K562 (cell line): ENCODE data around the gene AJAP1. TPM values are rescaled to one million over a fixed set of nuclear protein-coding genes. Genes with fewer than 3 reads are reported as not detected.

Experiments used
- ATAC-seq: fragments of 200-7000 bp; cut with Tn5 transposase; 3 replicates; pipeline ENCODE4 v1.9.1; 2020; ENCODE audit warnings: moderate library complexity
- BruUV-seq: library from RNA; stranded (reverse); fragments of 400-500 nt; replicated peaks from 2 replicates; lab custom pipeline; 2021; lab: Mats Ljungman, UMichigan
- CTCF ChIA-PET: fragments of 300-600 bp; formaldehyde crosslinking; extraction: SDS; loops from one replicate; lab custom pipeline; 2021; ENCODE audit warnings: low intra/inter-chr PET ratio; lab: Yijun Ruan, JAX
- POLR2A ChIA-PET: fragments of 300-600, 350-650 bp; sonication (Branson Sonifier 250); formaldehyde crosslinking; extraction: SDS; loops from one replicate; lab custom pipeline; 2021; ENCODE audit warnings: antibody characterized with exemption, inconsistent platforms; lab: Yijun Ruan, JAX
- DNase-seq, 4 experiments: peaks; one replicate each; pipeline versions ENCODE4 v3.0.0 to v3.0.0-alpha.2; 2011 to 2018; ENCODE audit warnings: low spot score in 3 of 4, mixed read lengths in 3 of 4; ENCODE audit errors: extremely low read depth in 1 of 4
- FAIRE-seq: peaks from 2 replicates; lab custom pipeline; 2011; peaks lifted over from hg19 to GRCh38; lab: Jason Lieb, UNC
- H2AFZ ChIP-seq: 2 replicates; pipeline ENCODE4 v1.6.0; 2011; ENCODE audit warnings: low read depth, low read length, control low read depth, inconsistent platforms
- H3K27ac ChIP-seq: fragments of 200-600 bp; 3 replicates; pipeline ENCODE4 v1.8.0; 2011; ENCODE audit warnings: low read depth, mild to moderate bottlenecking, control low read depth, inconsistent platforms, low read length, moderate library complexity, mixed read lengths; ENCODE audit errors: extremely low read depth
- H3K27me3 ChIP-seq, 2 experiments: fragments of 300-600 bp in 1 of 2; 2 replicates in 1 of 2; 3 replicates in 1 of 2; pipeline versions ENCODE4 v1.6.0 to v1.8.0; 2011; ENCODE audit warnings: inconsistent platforms in 2 of 2, low read length in 2 of 2, mild to moderate bottlenecking in 1 of 2, mixed read lengths in 1 of 2, moderate library complexity in 1 of 2; ENCODE audit not compliant: control insufficient read depth in 2 of 2, insufficient read depth in 2 of 2
- H3K36me3 ChIP-seq: fragments of 300-600 bp; 3 replicates; pipeline ENCODE4 v1.8.0; 2011; ENCODE audit warnings: mild to moderate bottlenecking, low read length, inconsistent platforms; ENCODE audit not compliant: control insufficient read depth, insufficient read depth
- H3K4me1 ChIP-seq, 2 experiments: fragments of 200-600 bp in 1 of 2; replicated peaks in 1 of 2; 2 replicates in 1 of 2; 3 replicates in 1 of 2; pipeline versions ENCODE4 v1.5.1 to v1.8.0; 2011; ENCODE audit warnings: inconsistent platforms in 2 of 2, low read length in 2 of 2, mild to moderate bottlenecking in 1 of 2, mixed read lengths in 1 of 2, moderate library complexity in 1 of 2; ENCODE audit not compliant: control insufficient read depth in 2 of 2, insufficient read depth in 2 of 2
- H3K4me2 ChIP-seq: 2 replicates; pipeline ENCODE4 v1.6.1; 2011; ENCODE audit warnings: low read length, control low read depth, inconsistent platforms, mixed read lengths; ENCODE audit not compliant: insufficient read depth
- H3K4me3 ChIP-seq: fragments of 200-600 bp; sonication (generic), shearing (Covaris generic); 2 replicates; pipeline ENCODE4 v1.5.1; 2016; ENCODE audit warnings: control low read depth, inconsistent platforms
- H3K79me2 ChIP-seq: fragments of 200-600 bp; 3 replicates; pipeline ENCODE4 v1.8.0; 2011; ENCODE audit warnings: low read length, inconsistent platforms; ENCODE audit not compliant: control insufficient read depth, insufficient read depth
- H3K9ac ChIP-seq, 2 experiments: 2 replicates each; pipeline versions ENCODE4 v1.6.0 to v1.6.1; 2011; ENCODE audit warnings: low read depth in 2 of 2, low read length in 2 of 2, control low read depth in 1 of 2, inconsistent platforms in 1 of 2, mild to moderate bottlenecking in 1 of 2, mixed read lengths in 1 of 2; ENCODE audit not compliant: insufficient read depth in 1 of 2
- H3K9me1 ChIP-seq: one replicate; pipeline ENCODE4 v1.6.0; 2011; ENCODE audit warnings: inconsistent platforms, mild to moderate bottlenecking, low read length, moderate library complexity; ENCODE audit not compliant: control insufficient read depth, insufficient read depth
- H3K9me3 ChIP-seq: replicated peaks from 2 replicates; pipeline ENCODE4 v1.5.1; 2011; ENCODE audit warnings: low read depth, low read length, inconsistent platforms; ENCODE audit not compliant: control insufficient read depth, insufficient read depth
- H4K20me1 ChIP-seq: replicated peaks from 2 replicates; pipeline ENCODE4 v1.6.1; 2011; ENCODE audit warnings: low read length, inconsistent platforms, mixed read lengths; ENCODE audit not compliant: control insufficient read depth, insufficient read depth
- CCAR2 ChIP-seq: fragments of 200-400 bp; formaldehyde crosslinking; IDR thresholded peaks from 2 replicates; pipeline ENCODE4 v1.6.1; 2017; ENCODE audit warnings: mild to moderate bottlenecking, low read depth, low read length
- PHF20 ChIP-seq: fragments of 450-650 bp; IDR thresholded peaks from 2 replicates; pipeline ENCODE4 v1.6.1; 2018; ENCODE audit not compliant: partially characterized antibody
- PYGO2 ChIP-seq: fragments of 450-650 bp; IDR thresholded peaks from 2 replicates; pipeline ENCODE4 v1.6.1; 2016; ENCODE audit warnings: mild to moderate bottlenecking, missing genetic modification characterization, moderate library complexity, missing compliant biosample characterization
- SP2 ChIP-seq: IDR thresholded peaks from 2 replicates; pipeline ENCODE4 v1.6.1; 2011; ENCODE audit warnings: mild to moderate bottlenecking, low read depth, low read length, moderate library complexity; ENCODE audit not compliant: poor library complexity, severe bottlenecking; ENCODE audit errors: extremely low read depth
- WGBS: fragments of 100-300 bp; shearing (Covaris generic); methylation state at CpG from one replicate; pipeline ENCODE4 v1.1.6; 2016; ENCODE audit warnings: low coverage, mixed read lengths; ENCODE audit not compliant: insufficient coverage; ENCODE audit errors: missing lambda C conversion rate; 5-methylcytosine and 5-hydroxymethylcytosine counted together
- in situ Hi-C: fragments of 300-500 bp; cut with MboI; formaldehyde crosslinking; loops from 4 replicates; pipeline ENCODE4 v1.15.0; 2018; ENCODE audit warnings: inconsistent platforms, mixed read lengths
- intact Hi-C: fragments of 100-400 bp; cut with micrococcal nuclease; formaldehyde crosslinking; loops from 2 replicates; pipeline ENCODE4 v1.14.2; 2022
- polyA plus RNA-seq, 8 experiments: library from polyadenylated mRNA; depleted of rRNA in 4 of 8; stranded (reverse) in 5 of 8; unstranded in 3 of 8; fragments of >200 nt; fragmentation: Nextera tagmentation in 2 of 8; fragmentation: Illumina TruSeq in 1 of 8; extraction: Ambion mirVana in 2 of 8; extraction: Trizol in 1 of 8; gene quantifications; 2 replicates each; pipeline versions ENCODE4 v1.2.1 to v1.2.3, GENCODE V29; 2011 to 2014; ENCODE audit warnings: inconsistent platforms in 1 of 8, missing spikeins in 1 of 8
- total RNA-seq, 7 experiments: library from RNA; depleted of rRNA in 6 of 7; stranded (reverse); fragments of >200 nt in 6 of 7; fragmentation: Illumina TruSeq in 2 of 7; extraction: Trizol in 2 of 7; gene quantifications; 2 replicates each; pipeline versions ENCODE4 v1.2.1 to v1.2.3, GENCODE V29; 2011 to 2021; ENCODE audit warnings: low replicate concordance in 1 of 7
- TF ChIP-seq, protein P1 (sequence below), 2 experiments: fragments of 450-650 bp in 1 of 2; sonication (generic) in 1 of 2; formaldehyde crosslinking; conservative IDR thresholded peaks; 2 replicates each; pipeline versions ENCODE4 v1.4.0 to v1.8.1; 2020 to 2022; ENCODE audit warnings: mild to moderate bottlenecking in 1 of 2, missing genetic modification reagents in 1 of 2
- TF ChIP-seq, protein P2 (sequence below): sonication (generic); formaldehyde crosslinking; IDR thresholded peaks from 2 replicates; pipeline ENCODE4 v1.8.0; 2023; ENCODE audit warnings: mild to moderate bottlenecking, missing genetic modification reagents

Gene AJAP1
- total and polyA plus RNA-seq, 9 of the 15 experiments (the other 6 are each of a cell fraction or from before 2014, with no cell fraction given): not detected

DNA sequence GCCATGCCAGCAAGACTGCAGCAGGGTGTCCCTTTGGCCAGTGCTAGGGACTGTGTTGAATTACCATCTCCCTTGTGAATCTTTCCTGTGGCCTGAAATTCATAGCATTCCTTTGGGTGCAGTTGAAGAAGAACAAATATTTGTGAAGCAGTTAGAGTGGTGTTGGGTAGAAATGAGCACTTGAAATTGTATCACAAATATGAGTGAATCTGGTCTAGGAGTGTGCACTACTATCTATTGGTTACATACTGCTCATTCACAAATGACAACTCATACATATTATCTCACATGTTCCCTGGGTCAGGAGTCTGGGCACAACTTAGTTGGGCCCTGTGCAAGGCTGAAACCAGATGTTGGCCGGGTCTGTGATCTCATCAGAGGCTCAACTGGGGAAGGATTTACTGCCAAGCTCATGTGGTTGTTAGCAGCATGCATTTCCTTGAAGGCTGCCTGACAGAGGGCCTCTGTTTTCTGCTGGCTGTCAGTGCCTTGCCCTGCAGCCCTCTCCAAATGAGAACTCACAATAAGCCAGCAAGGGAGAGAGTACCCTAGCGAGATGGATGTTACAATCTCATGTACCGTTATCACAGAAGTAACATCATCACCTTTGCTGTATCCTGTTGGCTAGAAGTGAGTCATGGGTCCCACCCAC lies 23.8 kb downstream of the AJAP1 start:
- WGBS: 0% methylated on average over 3 of the region's 3 CpGs
- Histone ChIP-seq H3K27ac (no peak overlapping the region), H3K9me1 (no peaks in the 10 kb centered on the region), H3K27me3 (peaks cover 0 to 21% of the 10 kb centered on the region in 2 experiments; a peak in 3 of 5 replicates), H3K79me2 (no peaks in the 10 kb centered on the region), H3K9ac (no peak overlapping the region), H3K36me3 (no peaks in the 10 kb centered on the region), H3K4me2 (no peak overlapping the region), H3K4me1 (no peaks in the 10 kb centered on the region), H2AFZ (no peak overlapping the region), H3K4me3 (no peak overlapping the region), H4K20me1 (no peaks in the 10 kb centered on the region), H3K9me3 (no peaks in the 10 kb centered on the region)
- in situ Hi-C loops: no loop called here
- CTCF ChIA-PET: no interaction called here
- no peak for DNase-seq
- BruUV-seq: no TSS peak
- intact Hi-C loops: no loop called here
- POLR2A ChIA-PET: no interaction called here
- ATAC-seq: no peak
- TF ChIP-seq PHF20: no peak
- TF ChIP-seq CCAR2: no peak
- TF ChIP-seq, protein P1, sequence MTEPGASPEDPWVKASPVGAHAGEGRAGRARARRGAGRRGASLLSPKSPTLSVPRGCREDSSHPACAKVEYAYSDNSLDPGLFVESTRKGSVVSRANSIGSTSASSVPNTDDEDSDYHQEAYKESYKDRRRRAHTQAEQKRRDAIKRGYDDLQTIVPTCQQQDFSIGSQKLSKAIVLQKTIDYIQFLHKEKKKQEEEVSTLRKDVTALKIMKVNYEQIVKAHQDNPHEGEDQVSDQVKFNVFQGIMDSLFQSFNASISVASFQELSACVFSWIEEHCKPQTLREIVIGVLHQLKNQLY (CRISPR knock-in tag; conservative IDR thresholded peaks at IDR 0.05): no peak
- TF ChIP-seq PYGO2 (tag): no peak
- no peak for TF ChIP-seq SP2
- TF ChIP-seq, protein P2, sequence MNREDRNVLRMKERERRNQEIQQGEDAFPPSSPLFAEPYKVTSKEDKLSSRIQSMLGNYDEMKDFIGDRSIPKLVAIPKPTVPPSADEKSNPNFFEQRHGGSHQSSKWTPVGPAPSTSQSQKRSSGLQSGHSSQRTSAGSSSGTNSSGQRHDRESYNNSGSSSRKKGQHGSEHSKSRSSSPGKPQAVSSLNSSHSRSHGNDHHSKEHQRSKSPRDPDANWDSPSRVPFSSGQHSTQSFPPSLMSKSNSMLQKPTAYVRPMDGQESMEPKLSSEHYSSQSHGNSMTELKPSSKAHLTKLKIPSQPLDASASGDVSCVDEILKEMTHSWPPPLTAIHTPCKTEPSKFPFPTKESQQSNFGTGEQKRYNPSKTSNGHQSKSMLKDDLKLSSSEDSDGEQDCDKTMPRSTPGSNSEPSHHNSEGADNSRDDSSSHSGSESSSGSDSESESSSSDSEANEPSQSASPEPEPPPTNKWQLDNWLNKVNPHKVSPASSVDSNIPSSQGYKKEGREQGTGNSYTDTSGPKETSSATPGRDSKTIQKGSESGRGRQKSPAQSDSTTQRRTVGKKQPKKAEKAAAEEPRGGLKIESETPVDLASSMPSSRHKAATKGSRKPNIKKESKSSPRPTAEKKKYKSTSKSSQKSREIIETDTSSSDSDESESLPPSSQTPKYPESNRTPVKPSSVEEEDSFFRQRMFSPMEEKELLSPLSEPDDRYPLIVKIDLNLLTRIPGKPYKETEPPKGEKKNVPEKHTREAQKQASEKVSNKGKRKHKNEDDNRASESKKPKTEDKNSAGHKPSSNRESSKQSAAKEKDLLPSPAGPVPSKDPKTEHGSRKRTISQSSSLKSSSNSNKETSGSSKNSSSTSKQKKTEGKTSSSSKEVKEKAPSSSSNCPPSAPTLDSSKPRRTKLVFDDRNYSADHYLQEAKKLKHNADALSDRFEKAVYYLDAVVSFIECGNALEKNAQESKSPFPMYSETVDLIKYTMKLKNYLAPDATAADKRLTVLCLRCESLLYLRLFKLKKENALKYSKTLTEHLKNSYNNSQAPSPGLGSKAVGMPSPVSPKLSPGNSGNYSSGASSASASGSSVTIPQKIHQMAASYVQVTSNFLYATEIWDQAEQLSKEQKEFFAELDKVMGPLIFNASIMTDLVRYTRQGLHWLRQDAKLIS (CRISPR knock-in tag): no peak
- no peak for FAIRE-seq
